Naive thymus-derived CD8-positive, alpha-beta T cell (primary cell): ENCODE data around the gene PRCP. TPM values are rescaled to one million over a fixed set of nuclear protein-coding genes. Genes with fewer than 3 reads are reported as not detected.

ENCODE experiments used
- ATAC-seq, 2 donors: fragments of 150-1000 bp; cut with Tn5 transposase in 1 of 2; sonication (Bioruptor Pico), chemical (Tn5 transposase) in 1 of 2; 1 replicate in 1 of 2; 2 replicates in 1 of 2; pipeline ENCODE4 v1.10.0; 2021; ENCODE audit warnings: mild to moderate bottlenecking in 2 of 2, moderate library complexity in 2 of 2
- POLR2A ChIA-PET: fragments of 350-600 bp; sonication (Branson Sonifier 250); formaldehyde crosslinking; loops from one replicate; lab custom pipeline; 2021; ENCODE audit warnings: antibody characterized with exemption; lab: Charles Lee
- DNase-seq, 10 donors: peaks; one replicate each; pipeline versions ENCODE4 v3.0.0 to v3.0.0-alpha.2; 2020 to 2022
- H3K27ac Mint-ChIP-seq, 10 donors: one replicate each; pipeline ENCODE4 v1.8.0; 2020 to 2022; ENCODE audit warnings: mild to moderate bottlenecking in 10 of 10, mixed read lengths in 10 of 10, moderate library complexity in 4 of 10, inconsistent platforms in 1 of 10
- H3K27me3 Mint-ChIP-seq, 5 donors: one replicate each; pipeline ENCODE4 v1.8.0; 2021 to 2022; ENCODE audit warnings: mixed read lengths in 5 of 5
- H3K36me3 Mint-ChIP-seq, 3 donors: one replicate each; pipeline ENCODE4 v1.8.0; 2020 to 2022; ENCODE audit warnings: mixed read lengths in 3 of 3, mild to moderate bottlenecking in 2 of 3, inconsistent platforms in 1 of 3
- H3K4me1 Mint-ChIP-seq, 4 donors: one replicate each; pipeline ENCODE4 v1.8.0; 2021 to 2022; ENCODE audit warnings: mixed read lengths in 4 of 4
- H3K4me3 Mint-ChIP-seq, 10 donors: one replicate each; pipeline ENCODE4 v1.8.0; 2020 to 2022; ENCODE audit warnings: mild to moderate bottlenecking in 10 of 10, mixed read lengths in 10 of 10, moderate library complexity in 6 of 10, inconsistent platforms in 1 of 10
- H3K9me3 Mint-ChIP-seq, 9 donors: one replicate each; pipeline ENCODE4 v1.8.0; 2020 to 2022; ENCODE audit warnings: mixed read lengths in 9 of 9, mild to moderate bottlenecking in 3 of 9, inconsistent platforms in 1 of 9, moderate library complexity in 1 of 9
- polyA plus RNA-seq, 3 donors: library from polyadenylated mRNA; unstranded; fragments of 300-500 nt; fragmentation: Illumina TruSeq; gene quantifications; one replicate each; pipeline ENCODE4 v1.2.3, GENCODE V29; 2021
- total RNA-seq, 8 experiments: library from RNA in 2 of 8; stranded (reverse) in 2 of 8; gene quantifications; one replicate each; pipeline ENCODE4 v1.2.3 and lab custom pipeline; 2021 to 2026

Gene PRCP
- total and polyA plus RNA-seq, 5 experiments from 2014 or later: 26.4 to 50.2 (median 48.3) TPM

GRCh38 chr11:82818409-82819043 lies 81.7 kb downstream of the PRCP start:
- ATAC-seq (no peak), DNase-seq (no peak)
- H3K9me3 Mint-ChIP-seq: no peaks in the 10 kb centered on the region
- peaks cover 0 to 4% (median 0%) of the 10 kb centered on the region in 3 donors for H3K36me3 Mint-ChIP-seq
- no peak overlapping the region for H3K27ac Mint-ChIP-seq
- H3K27me3 Mint-ChIP-seq: peaks cover 3 to 23% (median 9%) of the 10 kb centered on the region in 5 donors
- H3K4me3 Mint-ChIP-seq: no peak overlapping the region
- POLR2A ChIA-PET: no interaction called here
- no peaks in the 10 kb centered on the region for H3K4me1 Mint-ChIP-seq

- no peak overlapping the region for H3K27ac Mint-ChIP-seq
- no peak overlapping the region for H3K4me3 Mint-ChIP-seq
- no peak for ATAC-seq
- H3K36me3 Mint-ChIP-seq: no peaks in the 10 kb centered on the region
- H3K27me3 Mint-ChIP-seq: peaks cover 4 to 37% (median 14%) of the 10 kb centered on the region in 5 donors
- H3K9me3 Mint-ChIP-seq: no peaks in the 10 kb centered on the region
- H3K4me1 Mint-ChIP-seq: no peaks in the 10 kb centered on the region
- POLR2A ChIA-PET: no interaction called here
- DNase-seq: no peak
Measured at GRCh38 chr11:82815406-82815805, 84.8 kb downstream of the PRCP start.

DNA sequence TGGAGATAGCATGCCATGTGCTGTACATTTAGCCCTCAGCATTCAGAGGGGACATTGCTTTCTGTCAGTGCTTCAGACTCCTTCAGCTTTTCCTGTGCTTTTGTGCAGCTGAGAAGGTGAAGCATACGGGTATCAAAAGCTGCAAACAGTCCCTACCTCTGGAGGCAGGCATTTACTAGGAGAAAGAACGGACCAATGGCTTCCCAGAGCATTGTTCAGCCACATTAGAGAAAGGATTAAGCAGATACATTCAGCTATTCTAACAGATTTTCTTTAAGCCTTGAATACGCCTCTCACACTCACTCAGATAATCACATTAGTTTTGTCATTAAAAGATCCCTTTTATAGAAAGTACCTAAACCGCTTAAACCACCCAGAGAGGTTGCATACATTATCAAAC lies 85.9 kb downstream of the PRCP start:
- Mint-ChIP-seq H3K27ac (no peak overlapping the region), H3K4me1 (no peaks in the 10 kb centered on the region), H3K9me3 (no peaks in the 10 kb centered on the region), H3K4me3 (no peak overlapping the region), H3K27me3 (peaks cover 4 to 37% (median 18%) of the 10 kb centered on the region in 5 donors), H3K36me3 (no peaks in the 10 kb centered on the region)
- no peak for DNase-seq
- ATAC-seq: no peak
- POLR2A ChIA-PET: no interaction called here

DNA sequence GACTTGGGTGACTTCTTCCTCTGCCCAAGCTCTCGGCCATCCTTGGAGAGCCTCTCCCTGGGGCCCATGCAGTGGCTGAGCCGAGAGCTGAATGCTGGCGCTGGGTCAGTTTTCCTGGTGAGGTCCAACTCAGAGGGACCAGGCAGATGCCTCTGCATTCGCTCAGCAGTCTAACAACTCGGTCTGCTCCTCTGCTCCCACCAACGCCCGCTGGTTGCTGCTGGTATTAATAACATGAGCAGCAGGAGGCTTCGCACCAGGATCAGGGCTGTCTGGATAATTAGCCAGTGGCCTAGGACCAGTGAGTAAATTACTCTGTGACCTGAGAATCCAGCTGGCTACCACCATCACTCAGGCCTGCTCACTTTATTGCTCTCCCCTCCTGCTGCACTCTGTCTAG lies 88.9 kb downstream of the PRCP start:
- no peak overlapping the region for H3K27ac Mint-ChIP-seq
- peaks cover 14 to 57% (median 29%) of the 10 kb centered on the region in 5 donors for H3K27me3 Mint-ChIP-seq
- no peak for ATAC-seq
- POLR2A ChIA-PET: no interaction called here
- no peaks in the 10 kb centered on the region for H3K4me1 Mint-ChIP-seq
- no peaks in the 10 kb centered on the region for H3K36me3 Mint-ChIP-seq
- no peak overlapping the region for H3K4me3 Mint-ChIP-seq
- no peak for DNase-seq
- no peaks in the 10 kb centered on the region for H3K9me3 Mint-ChIP-seq

- Mint-ChIP-seq H3K36me3 (no peaks in the 10 kb centered on the region), H3K4me1 (no peaks in the 10 kb centered on the region), H3K4me3 (no peak overlapping the region), H3K27me3 (peaks cover 17 to 60% (median 33%) of the 10 kb centered on the region in 5 donors), H3K27ac (no peak overlapping the region), H3K9me3 (no peaks in the 10 kb centered on the region)
- ATAC-seq (no peak), DNase-seq (no peak)
- POLR2A ChIA-PET: no interaction called here
Measured at GRCh38 chr11:82810738-82811137, 89.5 kb downstream of the PRCP start.

- DNase-seq (no peak), ATAC-seq (no peak)
- H3K27me3 Mint-ChIP-seq: peaks cover 19 to 60% (median 32%) of the 10 kb centered on the region in 5 donors
- H3K4me1 Mint-ChIP-seq: no peaks in the 10 kb centered on the region
- H3K27ac Mint-ChIP-seq: peak overlapping the region in 1 of 10 donors; percentile 67
- no peaks in the 10 kb centered on the region for H3K36me3 Mint-ChIP-seq
- POLR2A ChIA-PET: no interaction called here
- no peaks in the 10 kb centered on the region for H3K9me3 Mint-ChIP-seq
- no peak overlapping the region for H3K4me3 Mint-ChIP-seq
Measured at GRCh38 chr11:82810326-82810725, 89.9 kb downstream of the PRCP start.

DNA sequence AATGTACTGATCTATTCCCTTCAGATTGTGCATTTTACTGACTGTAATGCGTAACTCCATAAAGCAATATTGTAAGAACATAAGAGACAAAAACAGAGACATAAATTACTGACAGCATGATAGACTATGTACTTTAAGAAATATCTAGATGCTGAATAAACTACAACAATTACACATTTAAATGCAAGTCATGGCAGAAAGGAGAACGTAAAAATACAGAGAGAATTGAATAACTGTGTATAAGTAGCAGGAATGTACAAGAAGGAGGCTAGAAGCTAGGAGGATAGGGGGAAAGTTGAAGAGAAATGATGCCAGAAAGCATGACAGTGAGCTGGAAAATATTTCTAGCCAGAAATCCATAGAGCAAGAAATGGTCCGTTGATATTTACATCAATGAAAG lies 92.6 kb downstream of the PRCP start:
- no peak overlapping the region for H3K4me3 Mint-ChIP-seq

DNA sequence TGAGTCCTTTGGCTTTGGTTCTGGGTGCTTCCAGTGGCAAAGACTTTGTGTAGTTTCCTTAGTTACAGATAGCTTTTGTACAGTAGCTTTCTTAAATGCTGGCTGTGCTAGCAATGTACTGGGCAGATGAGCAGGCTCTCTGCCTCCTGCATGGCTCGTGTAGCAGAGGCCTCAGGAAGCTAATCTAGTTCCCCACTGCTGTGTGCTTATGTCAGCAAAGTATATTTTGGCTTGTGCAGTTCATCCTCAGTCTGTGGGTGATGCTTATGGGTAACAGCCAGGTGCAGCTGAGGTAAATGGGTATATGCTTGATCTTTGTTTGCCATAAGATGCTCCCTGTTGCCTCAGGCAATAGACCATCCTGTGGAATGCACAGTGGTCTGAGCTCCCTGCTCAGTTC lies 97.5 kb downstream of the PRCP start:
- POLR2A ChIA-PET: no interaction called here
- ATAC-seq: no peak
- no peaks in the 10 kb centered on the region for H3K9me3 Mint-ChIP-seq
- H3K36me3 Mint-ChIP-seq: no peaks in the 10 kb centered on the region
- H3K4me3 Mint-ChIP-seq: no peak overlapping the region
- H3K27ac Mint-ChIP-seq: no peak overlapping the region
- peaks cover 18 to 47% (median 36%) of the 10 kb centered on the region in 5 donors for H3K27me3 Mint-ChIP-seq
- DNase-seq: no peak
- no peaks in the 10 kb centered on the region for H3K4me1 Mint-ChIP-seq

More for the DNA sequence above, 92.6 kb downstream of the PRCP start:
- Mint-ChIP-seq H3K27ac (no peak overlapping the region), H3K27me3 (peaks cover 21 to 43% (median 33%) of the 10 kb centered on the region in 5 donors), H3K9me3 (no peaks in the 10 kb centered on the region), H3K36me3 (no peaks in the 10 kb centered on the region), H3K4me1 (no peaks in the 10 kb centered on the region)
- ATAC-seq (no peak), DNase-seq (no peak)
- POLR2A ChIA-PET: no interaction called here

DNA sequence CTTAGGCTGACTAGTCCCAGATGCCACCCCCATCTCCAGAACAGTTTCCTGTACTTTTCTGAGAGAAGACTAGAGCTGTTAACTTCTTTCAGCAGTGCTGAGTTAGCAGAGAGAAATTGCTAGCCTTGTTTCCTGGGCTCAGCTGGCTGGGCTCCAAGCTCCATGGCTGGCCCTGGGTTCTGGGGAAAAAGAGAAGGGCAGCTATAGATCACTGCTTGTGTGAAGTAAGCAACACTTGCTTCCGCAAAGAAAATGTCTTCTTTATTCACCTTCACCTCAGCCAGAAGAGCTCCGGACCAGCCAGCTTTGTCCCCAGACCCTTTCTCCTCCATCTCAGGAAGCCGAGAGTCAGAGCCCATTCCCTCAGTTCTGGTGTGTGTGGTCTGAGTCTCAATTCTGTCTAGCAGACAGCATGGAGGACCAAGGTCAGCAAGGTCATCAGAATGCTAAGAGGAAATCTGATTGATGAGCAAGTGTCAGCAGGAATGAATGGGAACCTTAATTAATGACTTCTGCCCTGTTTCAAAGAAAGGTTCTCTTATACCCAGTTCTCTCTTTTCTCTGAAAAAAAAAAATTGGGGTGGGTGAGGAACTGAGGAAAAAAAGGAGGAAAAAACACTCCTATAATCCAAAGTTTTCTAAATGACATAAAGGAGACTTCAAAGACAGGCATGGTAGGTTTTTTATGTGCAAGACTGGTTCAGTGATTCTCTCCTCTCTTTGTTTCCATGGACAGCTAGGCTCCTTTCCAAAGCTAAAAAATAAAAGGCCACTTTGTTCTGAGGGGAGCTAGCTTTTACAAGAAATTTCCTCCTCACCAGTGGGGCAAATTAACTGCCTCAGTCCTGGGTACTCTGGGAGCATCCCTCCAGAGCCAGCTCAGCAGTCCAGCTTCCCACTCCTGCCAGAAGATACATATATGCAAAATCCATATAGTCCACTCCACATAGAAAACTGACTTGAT lies 103.0 kb downstream of the PRCP start:
- H3K27me3 Mint-ChIP-seq: peaks cover 2 to 20% (median 7%) of the 10 kb centered on the region in 5 donors
- DNase-seq (no peak), ATAC-seq (no peak)
- peaks cover 0 to 2% (median 0%) of the 10 kb centered on the region in 4 donors for H3K4me1 Mint-ChIP-seq
- no peak overlapping the region for H3K27ac Mint-ChIP-seq
- H3K4me3 Mint-ChIP-seq: no peak overlapping the region
- H3K36me3 Mint-ChIP-seq: no peaks in the 10 kb centered on the region
- no peaks in the 10 kb centered on the region for H3K9me3 Mint-ChIP-seq
- POLR2A ChIA-PET: no interaction called here

DNA sequence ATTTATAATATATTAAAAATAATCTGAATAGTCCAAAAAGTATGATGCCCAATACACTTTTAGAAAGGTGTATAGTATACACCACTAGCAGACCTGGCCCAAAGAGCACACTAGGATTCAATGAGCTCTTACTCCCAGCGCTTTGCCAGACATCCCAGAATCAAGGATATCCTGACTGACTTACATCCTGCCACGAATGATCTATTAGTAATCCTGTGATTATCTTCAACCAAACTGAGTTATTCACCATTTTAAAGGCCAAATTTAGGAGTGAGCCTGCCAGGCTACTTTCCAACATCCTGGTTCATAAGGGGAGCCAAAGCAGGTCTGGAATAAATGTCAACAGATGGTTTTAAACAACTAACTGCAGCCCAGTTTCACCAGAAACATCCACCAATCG lies 105.7 kb downstream of the PRCP start:
- Mint-ChIP-seq H3K36me3 (no peaks in the 10 kb centered on the region), H3K27me3 (peaks cover 0 to 5% (median 1%) of the 10 kb centered on the region in 5 donors), H3K9me3 (no peaks in the 10 kb centered on the region), H3K4me1 (peaks cover 0 to 4% (median under 1%) of the 10 kb centered on the region in 4 donors), H3K27ac (no peak overlapping the region), H3K4me3 (no peak overlapping the region)
- no peak for ATAC-seq
- no peak for DNase-seq
- POLR2A ChIA-PET: interaction anchor here (0.7 kb wide), 1 partner anchor 9 kb away, joined by 3 read pairs; no protein-coding TSS in a partner anchor

GRCh38 chr11:82792822-82793569 lies 107.2 kb downstream of the PRCP start:
- POLR2A ChIA-PET: no interaction called here
- H3K27ac Mint-ChIP-seq: peak overlapping the region in 1 of 10 donors; percentile 2
- H3K4me3 Mint-ChIP-seq: no peak overlapping the region
- H3K4me1 Mint-ChIP-seq: peaks cover 0 to 4% (median under 1%) of the 10 kb centered on the region in 4 donors
- H3K9me3 Mint-ChIP-seq: no peaks in the 10 kb centered on the region
- DNase-seq (no peak), ATAC-seq (no peak)
- H3K27me3 Mint-ChIP-seq: peaks cover 0 to 3% (median 0%) of the 10 kb centered on the region in 5 donors
- H3K36me3 Mint-ChIP-seq: no peaks in the 10 kb centered on the region

GRCh38 chr11:82792319-82792718 lies 107.9 kb downstream of the PRCP start:
- Mint-ChIP-seq H3K36me3 (no peaks in the 10 kb centered on the region), H3K9me3 (no peaks in the 10 kb centered on the region), H3K4me1 (peaks cover 0 to 4% (median under 1%) of the 10 kb centered on the region in 4 donors), H3K27me3 (peaks cover 0 to 3% (median 0%) of the 10 kb centered on the region in 5 donors), H3K4me3 (no peak overlapping the region), H3K27ac (peak overlapping the region in 1 of 10 donors; percentile 63)
- DNase-seq: no peak
- ATAC-seq: no peak
- POLR2A ChIA-PET: no interaction called here
